A549 (cell line): Measurements from ENCODE around the gene ST6GAL1. TPM values are rescaled to one million over a fixed set of nuclear protein-coding genes. Genes with fewer than 3 reads are reported as not detected.

Experiments used
- ATAC-seq, 2 experiments: fragments of 200-7000 bp in 1 of 2; fragments of >200 bp in 1 of 2; cut with Nextera tagmentation in 1 of 2; cut with Tn5 transposase in 1 of 2; 3 replicates each; pipeline versions ENCODE4 v1.8.0 to v1.9.1; 2018 to 2020; ENCODE audit warnings: mild to moderate bottlenecking in 1 of 2, moderate library complexity in 1 of 2
- CTCF ChIA-PET: fragments of 300-600 bp; sonication (Branson Sonifier 250); formaldehyde crosslinking; extraction: SDS; loops from one replicate; lab custom pipeline; 2021; ENCODE audit warnings: antibody characterized with exemption, inconsistent platforms; lab: Yijun Ruan, JAX
- POLR2A ChIA-PET: fragments of 350-600 bp; formaldehyde crosslinking; extraction: SDS; loops from one replicate; lab custom pipeline; 2021; ENCODE audit warnings: antibody characterized with exemption, inconsistent platforms; lab: Yijun Ruan, JAX
- DNase-seq, 2 experiments: peaks; one replicate each; pipeline versions ENCODE4 v3.0.0 to v3.0.0-alpha.2; 2011 to 2016; ENCODE audit warnings: low read depth in 1 of 2, low spot score in 1 of 2
- FAIRE-seq: peaks from 2 replicates; lab custom pipeline; 2011; peaks lifted over from hg19 to GRCh38; lab: Jason Lieb, UNC
- H3K27ac ChIP-seq, 2 experiments: fragments of >200 bp; sonication (Bioruptor Twin); formaldehyde crosslinking; 3 replicates each; pipeline ENCODE4 v1.5.1; 2016 to 2017
- H3K4me1 ChIP-seq: fragments of >200 bp; sonication (Bioruptor Twin); formaldehyde crosslinking; 3 replicates; pipeline ENCODE4 v1.6.1; 2016
- H3K4me2 ChIP-seq: fragments of >200 bp; sonication (Bioruptor Twin); formaldehyde crosslinking; 3 replicates; pipeline ENCODE4 v1.6.1; 2016
- H3K4me3 ChIP-seq: fragments of >200 bp; sonication (Bioruptor Twin); formaldehyde crosslinking; 3 replicates; pipeline ENCODE4 v1.5.1; 2016
- H3K9me3 ChIP-seq: fragments of >200 bp; sonication (Bioruptor Twin); formaldehyde crosslinking; 3 replicates; pipeline ENCODE4 v1.6.1; 2016
- ELK1 ChIP-seq: fragments of 150-350 bp; IDR thresholded peaks from 2 replicates; pipeline ENCODE4 v1.6.1; 2014; ENCODE audit warnings: low read depth, mild to moderate bottlenecking, low read length
- ESRRA ChIP-seq: fragments of 150-350 bp; IDR thresholded peaks from 2 replicates; pipeline ENCODE4 v1.6.1; 2014; ENCODE audit warnings: mild to moderate bottlenecking, low read length, borderline replicate concordance
- FOSL2 ChIP-seq, 2 experiments: fragments of 450-650 bp in 1 of 2; fragments of >200 bp in 1 of 2; sonication (Bioruptor Twin) in 1 of 2; formaldehyde crosslinking; IDR thresholded peaks; 2 replicates each; pipeline versions ENCODE4 v1.5.0 to v1.6.1; 2016 to 2020; ENCODE audit warnings: mild to moderate bottlenecking in 1 of 2, moderate library complexity in 1 of 2
- GATA3 ChIP-seq: IDR thresholded peaks from 2 replicates; pipeline ENCODE4 v1.6.1; 2012; ENCODE audit warnings: borderline replicate concordance
- HEYL ChIP-seq: fragments of 250-450 bp; sonication (Bioruptor Pico); IDR thresholded peaks from 2 replicates; pipeline ENCODE4 v1.8.0; 2021; ENCODE audit warnings: mild to moderate bottlenecking, moderate library complexity
- HOXB13 ChIP-seq: fragments of 250-450 bp; sonication (Bioruptor Pico); IDR thresholded peaks from 2 replicates; pipeline ENCODE4 v1.5.0; 2020; ENCODE audit warnings: low read depth, mild to moderate bottlenecking, moderate library complexity
- MAFK ChIP-seq: fragments of 450-650 bp; IDR thresholded peaks from 2 replicates; pipeline ENCODE4 v1.6.1; 2014; ENCODE audit not compliant: partially characterized antibody
- MAZ ChIP-seq: fragments of 150-350 bp; IDR thresholded peaks from 2 replicates; pipeline ENCODE4 v1.6.1; 2014; ENCODE audit warnings: antibody characterized with exemption, low read depth, low read length, borderline replicate concordance
- NFE2L2 ChIP-seq: fragments of 150-350 bp; conservative IDR thresholded peaks from 2 replicates; pipeline ENCODE4 v1.6.1; 2014; ENCODE audit warnings: low read length
- NR3C1 ChIP-seq: fragments of >200 bp; sonication (Bioruptor Twin); formaldehyde crosslinking; IDR thresholded peaks from 3 replicates; pipeline ENCODE4 v1.6.1; 2017
- RFX5 ChIP-seq: fragments of 450-650 bp; IDR thresholded peaks from 2 replicates; pipeline ENCODE4 v1.7.1; 2014; ENCODE audit warnings: antibody characterized with exemption, mild to moderate bottlenecking, moderate library complexity
- RNF2 ChIP-seq: fragments of 200-600 bp; sonication (generic); IDR thresholded peaks from 2 replicates; pipeline ENCODE4 v1.6.1; 2016; ENCODE audit warnings: low read depth, mild to moderate bottlenecking, antibody characterized with exemption, moderate library complexity, borderline replicate concordance
- SMC3 ChIP-seq: fragments of >200 bp; sonication (Bioruptor Twin); formaldehyde crosslinking; IDR thresholded peaks from 3 replicates; pipeline ENCODE4 v1.6.1; 2018; ENCODE audit warnings: inconsistent platforms
- SREBF2 ChIP-seq: fragments of 450-650 bp; IDR thresholded peaks from 2 replicates; pipeline ENCODE4 v1.6.1; 2014; ENCODE audit warnings: mild to moderate bottlenecking, moderate library complexity
- ZC3H11A ChIP-seq: fragments of 450-650 bp; IDR thresholded peaks from 2 replicates; pipeline ENCODE4 v1.6.1; 2014; ENCODE audit warnings: antibody characterized with exemption, mild to moderate bottlenecking
- ZSCAN20 ChIP-seq: fragments of 250-450 bp; sonication (Bioruptor Pico); IDR thresholded peaks from 2 replicates; pipeline ENCODE4 v1.8.0; 2022; ENCODE audit warnings: mild to moderate bottlenecking, moderate library complexity
- WGBS: methylation state at CpG from one replicate; pipeline ENCODE4 v1.1.6; 2017; ENCODE audit errors: missing lambda C conversion rate; 5-methylcytosine and 5-hydroxymethylcytosine counted together
- polyA plus RNA-seq, 4 experiments: library from polyadenylated mRNA; depleted of rRNA in 3 of 4; stranded (reverse); fragments of >200 nt; fragmentation: RNase III in 1 of 4; extraction: RNeasy Plus Mini Kit Qiagen cat#74134 plus additional on column Dnase treatment in 1 of 4; gene quantifications; 2 replicates in 3 of 4; 3 replicates in 1 of 4; pipeline ENCODE4 v1.2.3, GENCODE V29; 2011 to 2017
- TF ChIP-seq, protein P1 (sequence below): fragments of 250-450 bp; sonication (Bioruptor Pico); IDR thresholded peaks from 2 replicates; pipeline ENCODE4 v1.5.0; 2021; ENCODE audit warnings: mild to moderate bottlenecking, moderate library complexity, borderline replicate concordance
- TF ChIP-seq, protein P2 (sequence below): fragments of 450-650 bp; IDR thresholded peaks from 2 replicates; pipeline ENCODE4 v1.6.1; 2014; ENCODE audit warnings: antibody characterized with exemption
- TF ChIP-seq, protein P3 (sequence below): fragments of >200 bp; sonication (Bioruptor Twin); formaldehyde crosslinking; IDR thresholded peaks from 3 replicates; pipeline ENCODE4 v1.6.1; 2016
- TF ChIP-seq, protein P4 (sequence below): fragments of >200 bp; sonication (Bioruptor Twin); formaldehyde crosslinking; IDR thresholded peaks from 3 replicates; pipeline ENCODE4 v1.5.1; 2016

ST6GAL1 gene
- polyA plus RNA-seq, 2 of the 4 experiments (the other 2 are of a cell fraction): 3.9 to 6.5 TPM

- peak; percentile 58 for TF ChIP-seq ZC3H11A
- no peak for TF ChIP-seq ELK1
- no peak for DNase-seq
- Histone ChIP-seq H3K4me3 (no peak overlapping the region), H3K4me2 (no peak overlapping the region), H3K9me3 (no peaks in the 10 kb centered on the region), H3K4me1 (no peaks in the 10 kb centered on the region), H3K27ac (no peak overlapping the region)
- 93% methylated on average over 7 of the region's 7 CpGs for WGBS
- ChIA-PET POLR2A (no interaction called here), CTCF (no interaction called here)
- ATAC-seq: no peak
- no peak for FAIRE-seq
These were observed 63.0 kb downstream of the ST6GAL1 start for GRCh38 chr3:186993210-186993782.

- no peak for ATAC-seq
- Histone ChIP-seq H3K4me2 (no peak overlapping the region), H3K9me3 (no peaks in the 10 kb centered on the region), H3K4me3 (no peak overlapping the region), H3K27ac (no peak overlapping the region), H3K4me1 (no peaks in the 10 kb centered on the region)
- DNase-seq: no peak
- 82% methylated on average over 11 of the region's 11 CpGs for WGBS
- ChIA-PET POLR2A (no interaction called here), CTCF (no interaction called here)
- no peak for FAIRE-seq
- TF ChIP-seq ESRRA: no peak
- TF ChIP-seq ELK1: no peak
- TF ChIP-seq, protein P1, sequence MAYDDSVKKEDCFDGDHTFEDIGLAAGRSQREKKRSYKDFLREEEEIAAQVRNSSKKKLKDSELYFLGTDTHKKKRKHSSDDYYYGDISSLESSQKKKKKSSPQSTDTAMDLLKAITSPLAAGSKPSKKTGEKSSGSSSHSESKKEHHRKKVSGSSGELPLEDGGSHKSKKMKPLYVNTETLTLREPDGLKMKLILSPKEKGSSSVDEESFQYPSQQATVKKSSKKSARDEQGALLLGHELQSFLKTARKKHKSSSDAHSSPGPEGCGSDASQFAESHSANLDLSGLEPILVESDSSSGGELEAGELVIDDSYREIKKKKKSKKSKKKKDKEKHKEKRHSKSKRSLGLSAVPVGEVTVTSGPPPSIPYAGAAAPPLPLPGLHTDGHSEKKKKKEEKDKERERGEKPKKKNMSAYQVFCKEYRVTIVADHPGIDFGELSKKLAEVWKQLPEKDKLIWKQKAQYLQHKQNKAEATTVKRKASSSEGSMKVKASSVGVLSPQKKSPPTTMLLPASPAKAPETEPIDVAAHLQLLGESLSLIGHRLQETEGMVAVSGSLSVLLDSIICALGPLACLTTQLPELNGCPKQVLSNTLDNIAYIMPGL (CRISPR knock-in tag): no peak
- TF ChIP-seq RNF2: no peak
- peak; percentile 49 for TF ChIP-seq MAFK
These were observed 64.0 kb downstream of the ST6GAL1 start for GRCh38 chr3:186994000-186994955.

DNA sequence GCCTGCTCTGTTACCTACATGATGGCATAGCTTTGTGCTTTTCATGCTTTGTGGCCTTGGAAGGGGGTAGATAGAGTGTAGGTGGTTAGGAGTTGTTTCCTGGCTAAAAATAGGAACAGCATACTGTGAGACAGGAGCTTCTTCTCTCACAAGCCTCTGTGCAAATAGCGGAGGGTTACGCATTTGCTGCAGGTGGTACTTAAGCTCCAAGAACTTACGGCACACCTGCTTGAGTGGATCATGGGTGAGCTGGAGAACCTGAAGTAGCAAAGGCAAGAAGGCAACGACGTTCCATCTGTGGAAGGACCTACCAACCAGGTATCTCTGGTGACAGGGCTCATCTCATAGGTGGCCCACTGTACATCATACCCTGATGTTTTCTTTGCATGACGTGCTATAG lies 66.0 kb downstream of the ST6GAL1 start:
- Histone ChIP-seq H3K4me3 (no peak overlapping the region), H3K9me3 (no peaks in the 10 kb centered on the region), H3K4me1 (no peaks in the 10 kb centered on the region), H3K4me2 (no peak overlapping the region), H3K27ac (no peak overlapping the region)
- ChIA-PET CTCF (no interaction called here), POLR2A (no interaction called here)
- ATAC-seq: no peak
- TF ChIP-seq MAZ (no peak), FOSL2 (IDR thresholded peaks at IDR 0.05) (no peak), FOSL2 (CRISPR knock-in tag; IDR thresholded peaks at IDR 0.05) (no peak), GATA3 (no peak), HOXB13 (CRISPR knock-in tag) (no peak), ZC3H11A (no peak), SREBF2 (no peak), NR3C1 (no peak), NFE2L2 (no peak), ZSCAN20 (no peak), HEYL (CRISPR knock-in tag) (no peak), SMC3 (no peak), RFX5 (no peak)
- TF ChIP-seq, protein P2, sequence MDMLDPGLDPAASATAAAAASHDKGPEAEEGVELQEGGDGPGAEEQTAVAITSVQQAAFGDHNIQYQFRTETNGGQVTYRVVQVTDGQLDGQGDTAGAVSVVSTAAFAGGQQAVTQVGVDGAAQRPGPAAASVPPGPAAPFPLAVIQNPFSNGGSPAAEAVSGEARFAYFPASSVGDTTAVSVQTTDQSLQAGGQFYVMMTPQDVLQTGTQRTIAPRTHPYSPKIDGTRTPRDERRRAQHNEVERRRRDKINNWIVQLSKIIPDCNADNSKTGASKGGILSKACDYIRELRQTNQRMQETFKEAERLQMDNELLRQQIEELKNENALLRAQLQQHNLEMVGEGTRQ: no peak
- TF ChIP-seq, protein P3, sequence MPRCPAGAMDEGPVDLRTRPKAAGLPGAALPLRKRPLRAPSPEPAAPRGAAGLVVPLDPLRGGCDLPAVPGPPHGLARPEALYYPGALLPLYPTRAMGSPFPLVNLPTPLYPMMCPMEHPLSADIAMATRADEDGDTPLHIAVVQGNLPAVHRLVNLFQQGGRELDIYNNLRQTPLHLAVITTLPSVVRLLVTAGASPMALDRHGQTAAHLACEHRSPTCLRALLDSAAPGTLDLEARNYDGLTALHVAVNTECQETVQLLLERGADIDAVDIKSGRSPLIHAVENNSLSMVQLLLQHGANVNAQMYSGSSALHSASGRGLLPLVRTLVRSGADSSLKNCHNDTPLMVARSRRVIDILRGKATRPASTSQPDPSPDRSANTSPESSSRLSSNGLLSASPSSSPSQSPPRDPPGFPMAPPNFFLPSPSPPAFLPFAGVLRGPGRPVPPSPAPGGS: no peak
- TF ChIP-seq, protein P4, sequence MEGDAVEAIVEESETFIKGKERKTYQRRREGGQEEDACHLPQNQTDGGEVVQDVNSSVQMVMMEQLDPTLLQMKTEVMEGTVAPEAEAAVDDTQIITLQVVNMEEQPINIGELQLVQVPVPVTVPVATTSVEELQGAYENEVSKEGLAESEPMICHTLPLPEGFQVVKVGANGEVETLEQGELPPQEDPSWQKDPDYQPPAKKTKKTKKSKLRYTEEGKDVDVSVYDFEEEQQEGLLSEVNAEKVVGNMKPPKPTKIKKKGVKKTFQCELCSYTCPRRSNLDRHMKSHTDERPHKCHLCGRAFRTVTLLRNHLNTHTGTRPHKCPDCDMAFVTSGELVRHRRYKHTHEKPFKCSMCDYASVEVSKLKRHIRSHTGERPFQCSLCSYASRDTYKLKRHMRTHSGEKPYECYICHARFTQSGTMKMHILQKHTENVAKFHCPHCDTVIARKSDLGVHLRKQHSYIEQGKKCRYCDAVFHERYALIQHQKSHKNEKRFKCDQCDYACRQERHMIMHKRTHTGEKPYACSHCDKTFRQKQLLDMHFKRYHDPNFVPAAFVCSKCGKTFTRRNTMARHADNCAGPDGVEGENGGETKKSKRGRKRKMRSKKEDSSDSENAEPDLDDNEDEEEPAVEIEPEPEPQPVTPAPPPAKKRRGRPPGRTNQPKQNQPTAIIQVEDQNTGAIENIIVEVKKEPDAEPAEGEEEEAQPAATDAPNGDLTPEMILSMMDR: no peak
- FAIRE-seq: no peak
- no peak for DNase-seq
- WGBS: 94% methylated on average over 6 of the region's 6 CpGs
